ENCODE measurements around the gene FCHSD2.

DNA sequence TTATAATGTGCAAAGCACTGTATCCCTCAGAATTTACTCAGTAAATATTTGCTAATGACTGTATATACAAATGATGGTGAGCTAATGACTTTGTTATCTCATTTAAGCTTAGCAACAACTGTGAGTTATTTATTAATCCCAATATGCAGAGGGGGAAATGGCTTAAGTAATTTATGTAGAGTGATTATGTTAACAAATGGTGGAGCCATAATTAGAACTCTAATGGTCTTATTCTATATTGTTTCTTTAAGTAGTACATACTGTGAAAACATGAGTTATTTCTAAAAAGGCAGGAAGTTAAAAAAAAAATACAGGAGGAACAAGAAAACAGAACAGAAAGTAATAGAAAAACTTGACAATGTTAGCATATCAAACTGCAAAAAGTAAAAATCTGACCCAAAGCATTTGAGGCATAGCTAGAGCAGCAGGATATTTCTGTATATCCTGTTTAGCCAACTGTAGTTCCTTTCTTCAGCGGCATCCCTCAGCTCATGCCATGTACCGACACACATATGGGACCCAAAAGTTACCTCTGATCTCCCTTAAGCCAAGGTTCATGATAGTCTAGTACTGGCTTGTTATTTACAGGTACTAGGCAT is 94.2 kb downstream of the FCHSD2 start:
- TF ChIP-seq CTCF (IDR thresholded peaks at IDR 0.05) (no peak), POLR2A (IDR thresholded peaks at IDR 0.05; ENCODE audit: low read depth) (no peak)
